IMR-90 (cell line): ENCODE results near the gene TGM2. TPM values are rescaled to one million over a fixed set of nuclear protein-coding genes. Genes with fewer than 3 reads are reported as not detected.

Source experiments
- ATAC-seq: fragments of 200-7000 bp; cut with Tn5 transposase; 2 replicates; pipeline ENCODE4 v1.9.1; 2020; ENCODE audit warnings: low read depth, mild to moderate bottlenecking, moderate library complexity
- BruUV-seq: library from RNA; stranded (reverse); fragments of 400-500 nt; replicated peaks from 2 replicates; lab custom pipeline; 2021; lab: Mats Ljungman, UMichigan
- CTCF ChIA-PET: fragments of 300-600 bp; formaldehyde crosslinking; extraction: SDS; loops from one replicate; lab custom pipeline; 2021; ENCODE audit warnings: antibody characterized with exemption; lab: Yijun Ruan, JAX
- POLR2A ChIA-PET: fragments of 300-600 bp; sonication (Branson Sonifier 250); formaldehyde crosslinking; loops from one replicate; lab custom pipeline; 2022; ENCODE audit warnings: antibody characterized with exemption; ENCODE audit not compliant: unreplicated experiment; lab: Charles Lee
- DNase-seq: peaks from one replicate; pipeline ENCODE4 v3.0.0; 2013
- H2AFZ ChIP-seq: replicated peaks from 2 replicates; pipeline ENCODE3; 2013; ENCODE audit warnings: low read length, mild to moderate bottlenecking; ENCODE audit not compliant: poor library complexity
- H2AK5ac ChIP-seq: 2 replicates; pipeline ENCODE4 v1.6.1; 2013; ENCODE audit warnings: low read depth, low read length, inconsistent platforms
- H2AK9ac ChIP-seq: replicated peaks from 2 replicates; pipeline ENCODE3; 2013; ENCODE audit warnings: mild to moderate bottlenecking, low read depth, low read length, moderate library complexity; ENCODE audit not compliant: poor library complexity
- H2BK120ac ChIP-seq: 2 replicates; pipeline ENCODE4 v1.6.1; 2013; ENCODE audit warnings: low read depth, low read length, inconsistent platforms
- H2BK15ac ChIP-seq: 3 replicates; pipeline ENCODE4 v1.6.1; 2013; ENCODE audit warnings: low read depth, low read length, inconsistent platforms
- H2BK20ac ChIP-seq: 2 replicates; pipeline ENCODE4 v1.6.1; 2013; ENCODE audit warnings: low read depth, mild to moderate bottlenecking, inconsistent platforms, low read length, moderate library complexity
- H2BK5ac ChIP-seq: 2 replicates; pipeline ENCODE4 v1.6.1; 2013; ENCODE audit warnings: mild to moderate bottlenecking, low read depth, low read length, inconsistent platforms; ENCODE audit not compliant: poor library complexity, severe bottlenecking
- H3K14ac ChIP-seq: replicated peaks from 2 replicates; pipeline ENCODE4 v1.6.1; 2013; ENCODE audit warnings: low read depth, low read length, inconsistent platforms
- H3K18ac ChIP-seq: 2 replicates; pipeline ENCODE4 v1.6.1; 2013; ENCODE audit warnings: low read depth, low read length, control low read depth
- H3K23ac ChIP-seq: 2 replicates; pipeline ENCODE4 v1.6.1; 2013; ENCODE audit warnings: low read depth, low read length, inconsistent platforms
- H3K27ac ChIP-seq: 2 replicates; pipeline ENCODE4 v1.5.1; 2013; ENCODE audit warnings: mild to moderate bottlenecking, control low read depth, low read length; ENCODE audit not compliant: insufficient read depth
- H3K27me3 ChIP-seq: 2 replicates; pipeline ENCODE4 v1.6.1; 2013; ENCODE audit warnings: low read length; ENCODE audit not compliant: control insufficient read depth, insufficient read depth
- H3K36me3 ChIP-seq: 2 replicates; pipeline ENCODE4 v1.6.1; 2013; ENCODE audit warnings: low read length, mixed read lengths; ENCODE audit not compliant: control insufficient read depth, insufficient read depth
- H3K4ac ChIP-seq: 2 replicates; pipeline ENCODE4 v1.6.1; 2013; ENCODE audit warnings: low read depth, low read length, inconsistent platforms
- H3K4me1 ChIP-seq: 2 replicates; pipeline ENCODE4 v1.6.1; 2013; ENCODE audit warnings: low read length, mixed read lengths; ENCODE audit not compliant: control insufficient read depth, insufficient read depth
- H3K4me2 ChIP-seq: 2 replicates; pipeline ENCODE4 v1.6.1; 2013; ENCODE audit warnings: low read depth, mild to moderate bottlenecking, control low read depth, low read length, moderate library complexity
- H3K4me3 ChIP-seq: 2 replicates; pipeline ENCODE4 v1.5.1; 2013; ENCODE audit warnings: low read depth, mild to moderate bottlenecking, control low read depth, low read length, moderate library complexity; ENCODE audit not compliant: insufficient read depth
- H3K56ac ChIP-seq: 2 replicates; pipeline ENCODE4 v1.6.1; 2013; ENCODE audit warnings: low read length, inconsistent platforms; ENCODE audit not compliant: insufficient read depth; ENCODE audit errors: extremely low read depth
- H3K79me1 ChIP-seq, 2 experiments: 2 replicates each; pipeline ENCODE4 v1.6.1; 2013; ENCODE audit warnings: low read length in 2 of 2, inconsistent platforms in 1 of 2, low read depth in 1 of 2
- H3K9ac ChIP-seq: 2 replicates; pipeline ENCODE4 v1.6.1; 2013; ENCODE audit warnings: low read depth, low read length, control low read depth
- H3K9me1 ChIP-seq: 2 replicates; pipeline ENCODE4 v1.6.1; 2013; ENCODE audit warnings: low read length, inconsistent platforms; ENCODE audit not compliant: insufficient read depth
- H3K9me3 ChIP-seq: 2 replicates; pipeline ENCODE4 v1.6.1; 2013; ENCODE audit warnings: low read length; ENCODE audit not compliant: control insufficient read depth, insufficient read depth
- H4K20me1 ChIP-seq: 2 replicates; pipeline ENCODE4 v1.6.1; 2013; ENCODE audit warnings: low read length, inconsistent platforms; ENCODE audit not compliant: insufficient read depth
- H4K5ac ChIP-seq: 2 replicates; pipeline ENCODE4 v1.6.1; 2013; ENCODE audit warnings: mild to moderate bottlenecking, low read depth, low read length, control low read depth
- H4K8ac ChIP-seq, 2 experiments: 2 replicates each; pipeline ENCODE4 v1.6.1; 2013; ENCODE audit warnings: low read depth in 2 of 2, low read length in 2 of 2, control low read depth in 1 of 2, inconsistent platforms in 1 of 2
- H4K91ac ChIP-seq: 2 replicates; pipeline ENCODE4 v1.6.1; 2013; ENCODE audit warnings: low read depth, low read length, inconsistent platforms; ENCODE audit not compliant: insufficient read depth
- MAFK ChIP-seq: IDR thresholded peaks from 2 replicates; pipeline ENCODE4 v1.6.1; 2012; ENCODE audit warnings: low read depth, low read length, improper control_type of control experiment
- MAZ ChIP-seq: IDR thresholded peaks from 2 replicates; pipeline ENCODE4 v1.6.1; 2012; ENCODE audit warnings: low read depth, mild to moderate bottlenecking, low read length, improper control_type of control experiment, moderate library complexity, borderline replicate concordance
- NFE2L2 ChIP-seq: fragments of 150-350 bp; IDR thresholded peaks from 2 replicates; pipeline ENCODE4 v1.6.1; 2016; ENCODE audit warnings: low read depth, mild to moderate bottlenecking, low read length
- POLR2A ChIP-seq: IDR thresholded peaks from 2 replicates; pipeline ENCODE4 v1.6.1; 2012; ENCODE audit warnings: mild to moderate bottlenecking, low read depth, low read length
- RFX5 ChIP-seq: IDR thresholded peaks from 2 replicates; pipeline ENCODE4 v1.8.0; 2012; ENCODE audit warnings: low read depth, mild to moderate bottlenecking, low read length, moderate library complexity
- SMC3 ChIP-seq: fragments of 150-350 bp; IDR thresholded peaks from 2 replicates; pipeline ENCODE4 v1.6.1; 2016; ENCODE audit warnings: low read depth, mild to moderate bottlenecking, antibody characterized with exemption, low read length, moderate library complexity
- WGBS, 2 experiments: methylation state at CpG; one replicate each; pipeline versions ENCODE4 v1.1.5 to v1.1.7; 2013; ENCODE audit warnings: missing lambda C conversion rate in 2 of 2; ENCODE audit not compliant: insufficient read length in 1 of 2; ENCODE audit errors: extremely low coverage in 2 of 2; 5-methylcytosine and 5-hydroxymethylcytosine counted together
- dilution Hi-C: fragments of 300-500 bp; cut with HindIII; formaldehyde crosslinking; loops from one replicate; pipeline ENCODE4 v1.14.3; 2018; ENCODE audit warnings: low sequenced_read_pairs; ENCODE audit not compliant: unreplicated experiment
- in situ Hi-C: fragments of 300-500 bp; cut with MboI; formaldehyde crosslinking; loops from 3 replicates; pipeline ENCODE4 v1.14.3; 2019; ENCODE audit warnings: low sequenced_read_pairs, inconsistent platforms, mixed read lengths
- intact Hi-C: fragments of 100-400 bp; cut with micrococcal nuclease; formaldehyde crosslinking; loops from 2 replicates; pipeline ENCODE4 v1.10.0; 2022
- polyA plus RNA-seq, 3 experiments: library from polyadenylated mRNA; depleted of rRNA; stranded (reverse); fragments of >200 nt; gene quantifications; 2 replicates each; pipeline ENCODE4 v1.2.3, GENCODE V29; 2012; ENCODE audit warnings: low replicate concordance in 1 of 3
- total RNA-seq: library from RNA; depleted of rRNA; stranded (reverse); fragments of >200 nt; gene quantifications from 2 replicates; pipeline ENCODE4 v1.2.3, GENCODE V29; 2012
- TF ChIP-seq, protein P1 (sequence below): fragments of 150-350 bp; IDR thresholded peaks from 2 replicates; pipeline ENCODE4 v1.6.1; 2017; ENCODE audit warnings: mild to moderate bottlenecking, antibody characterized with exemption, low read length, low read depth
- TF ChIP-seq, protein P2 (sequence below): conservative IDR thresholded peaks from 2 replicates; pipeline ENCODE4 v1.5.1; 2012; ENCODE audit warnings: mild to moderate bottlenecking, low read depth, low read length, improper control_type of control experiment

The TGM2 gene
- total and polyA plus RNA-seq, 2 of the 4 experiments (the other 2 are of a cell fraction) = 239 to 268 TPM

DNA sequence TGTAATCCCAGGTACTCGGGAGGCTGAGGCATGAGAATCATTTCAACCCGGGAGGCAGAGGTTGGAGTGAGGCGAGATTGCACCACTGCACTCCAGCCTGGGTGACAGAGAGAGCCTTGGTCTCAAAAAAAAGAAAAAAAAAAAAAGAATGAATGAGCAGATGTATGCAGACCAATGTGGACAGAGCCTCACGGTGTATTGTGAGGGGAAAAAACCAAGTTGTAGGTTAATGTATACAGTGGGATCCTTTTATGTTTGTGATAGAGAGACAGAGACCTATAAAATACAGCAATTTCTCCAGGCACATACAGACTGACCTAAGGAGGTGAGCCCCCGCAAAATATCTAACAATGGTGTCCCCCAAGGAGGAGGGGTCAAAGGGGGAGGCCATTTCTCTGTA lies 11.7 kb downstream of the TGM2 start:
- H2AK9ac ChIP-seq = no peak overlapping the region
- ChIA-PET CTCF (no interaction called here), POLR2A (no interaction called here)
- DNase-seq = no peak
- no peak overlapping the region for H3K18ac ChIP-seq
- 0 out of 2 replicates have a peak overlapping the region, but pooled peaks have one; percentile 26 for H3K14ac ChIP-seq
- BruUV-seq = no TSS peak
- dilution Hi-C loops = no loop called here
- no peak overlapping the region for H4K5ac ChIP-seq
- H3K36me3 ChIP-seq = peaks cover 64% of the 10 kb centered on the region
- no peak overlapping the region; a peak in 1 of 4 replicates for H4K8ac ChIP-seq
- H4K91ac ChIP-seq = no peak overlapping the region
- no peaks in the 10 kb centered on the region for H3K9me3 ChIP-seq
- H3K23ac ChIP-seq = no peak overlapping the region
- no peak overlapping the region for H2BK5ac ChIP-seq
- H3K4me1 ChIP-seq = peaks cover 18% of the 10 kb centered on the region
- no peak overlapping the region for H3K9ac ChIP-seq
- H2AFZ ChIP-seq = no peak overlapping the region
- no peak overlapping the region; the same call in 2 of the 3 replicates for H2BK15ac ChIP-seq
- peak overlapping the region; percentile 25 for H3K4ac ChIP-seq
- H3K79me1 ChIP-seq = peaks cover 5 to 53% of the 10 kb centered on the region in 2 experiments; a peak in 2 of 4 replicates
- H3K4me3 ChIP-seq = no peak overlapping the region
- intact Hi-C loops = no loop called here
- H3K4me2 ChIP-seq = no peak overlapping the region
- no peaks in the 10 kb centered on the region for H4K20me1 ChIP-seq
- H2AK5ac ChIP-seq = peak overlapping the region; percentile 43
- no peak overlapping the region for H2BK120ac ChIP-seq
- in situ Hi-C loops = no loop called here
- H3K9me1 ChIP-seq = peaks cover 15% of the 10 kb centered on the region
- H2BK20ac ChIP-seq = peak overlapping the region; percentile 4; the same call in 1 of the 2 replicates
- TF ChIP-seq SMC3 = no peak
- TF ChIP-seq, protein P1, sequence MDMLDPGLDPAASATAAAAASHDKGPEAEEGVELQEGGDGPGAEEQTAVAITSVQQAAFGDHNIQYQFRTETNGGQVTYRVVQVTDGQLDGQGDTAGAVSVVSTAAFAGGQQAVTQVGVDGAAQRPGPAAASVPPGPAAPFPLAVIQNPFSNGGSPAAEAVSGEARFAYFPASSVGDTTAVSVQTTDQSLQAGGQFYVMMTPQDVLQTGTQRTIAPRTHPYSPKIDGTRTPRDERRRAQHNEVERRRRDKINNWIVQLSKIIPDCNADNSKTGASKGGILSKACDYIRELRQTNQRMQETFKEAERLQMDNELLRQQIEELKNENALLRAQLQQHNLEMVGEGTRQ = no peak
- TF ChIP-seq RFX5 = no peak
- no peak for TF ChIP-seq POLR2A
- TF ChIP-seq, protein P2, sequence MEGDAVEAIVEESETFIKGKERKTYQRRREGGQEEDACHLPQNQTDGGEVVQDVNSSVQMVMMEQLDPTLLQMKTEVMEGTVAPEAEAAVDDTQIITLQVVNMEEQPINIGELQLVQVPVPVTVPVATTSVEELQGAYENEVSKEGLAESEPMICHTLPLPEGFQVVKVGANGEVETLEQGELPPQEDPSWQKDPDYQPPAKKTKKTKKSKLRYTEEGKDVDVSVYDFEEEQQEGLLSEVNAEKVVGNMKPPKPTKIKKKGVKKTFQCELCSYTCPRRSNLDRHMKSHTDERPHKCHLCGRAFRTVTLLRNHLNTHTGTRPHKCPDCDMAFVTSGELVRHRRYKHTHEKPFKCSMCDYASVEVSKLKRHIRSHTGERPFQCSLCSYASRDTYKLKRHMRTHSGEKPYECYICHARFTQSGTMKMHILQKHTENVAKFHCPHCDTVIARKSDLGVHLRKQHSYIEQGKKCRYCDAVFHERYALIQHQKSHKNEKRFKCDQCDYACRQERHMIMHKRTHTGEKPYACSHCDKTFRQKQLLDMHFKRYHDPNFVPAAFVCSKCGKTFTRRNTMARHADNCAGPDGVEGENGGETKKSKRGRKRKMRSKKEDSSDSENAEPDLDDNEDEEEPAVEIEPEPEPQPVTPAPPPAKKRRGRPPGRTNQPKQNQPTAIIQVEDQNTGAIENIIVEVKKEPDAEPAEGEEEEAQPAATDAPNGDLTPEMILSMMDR = no peak
- TF ChIP-seq NFE2L2 = no peak
- no peak for TF ChIP-seq MAZ
- TF ChIP-seq MAFK = no peak
- H3K27ac ChIP-seq = no peak overlapping the region
- ATAC-seq = no peak
- H3K27me3 ChIP-seq = no peaks in the 10 kb centered on the region
- H3K56ac ChIP-seq = no peak overlapping the region
- WGBS, 2 experiments = no CpG with 5 or more reads among the region's 5 CpGs
